ENCODE data around the gene HOXD11.

The HOXD11 gene

DNA sequence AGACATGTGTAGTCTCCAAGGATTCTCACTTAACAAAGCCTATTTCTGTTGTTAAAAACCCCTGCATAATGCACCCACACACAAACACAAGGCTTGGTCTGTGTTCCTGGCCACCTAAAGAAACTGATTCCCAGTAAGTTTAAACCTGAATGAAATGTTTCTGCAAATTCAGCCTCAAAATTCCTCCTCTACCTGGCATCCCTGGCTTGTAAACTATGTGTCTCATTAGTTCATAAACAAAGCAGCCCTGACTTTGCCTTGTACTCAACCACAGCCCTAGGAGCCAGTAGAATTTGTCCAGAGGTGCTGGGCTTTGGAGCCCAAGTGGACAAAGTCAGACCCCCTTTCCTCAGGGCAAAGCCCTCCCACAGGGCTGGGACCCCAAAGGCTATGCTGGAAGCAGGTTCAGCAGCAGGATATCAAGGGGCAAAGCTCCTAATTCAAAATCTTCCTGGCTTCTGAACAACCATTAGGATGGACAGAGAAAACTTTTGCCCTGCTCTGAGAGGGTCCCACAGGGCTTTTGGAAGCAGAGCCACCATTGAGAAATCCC is 17.2 kb upstream of the HOXD11 start:
- Histone ChIP-seq H3K27ac (ENCODE audit: low read depth, low read length) (no peak overlapping the region), H3K4me1 (ENCODE audit: insufficient read depth, low read length) (peaks cover 11% of the 10 kb centered on the region; the same call in 1 of the 2 replicates), H3K27me3 (ENCODE audit: insufficient read depth, low read length) (peaks cover 100% of the 10 kb centered on the region), H3K4me3 (ENCODE audit: low read length) (no peak overlapping the region), H3K9me3 (ENCODE audit: insufficient read depth, low read depth, low read length) (no peaks in the 10 kb centered on the region), H3K9ac (ENCODE audit: low read depth, low read length) (no peak overlapping the region), H3K36me3 (ENCODE audit: insufficient read depth, low read length) (no peaks in the 10 kb centered on the region)

DNA sequence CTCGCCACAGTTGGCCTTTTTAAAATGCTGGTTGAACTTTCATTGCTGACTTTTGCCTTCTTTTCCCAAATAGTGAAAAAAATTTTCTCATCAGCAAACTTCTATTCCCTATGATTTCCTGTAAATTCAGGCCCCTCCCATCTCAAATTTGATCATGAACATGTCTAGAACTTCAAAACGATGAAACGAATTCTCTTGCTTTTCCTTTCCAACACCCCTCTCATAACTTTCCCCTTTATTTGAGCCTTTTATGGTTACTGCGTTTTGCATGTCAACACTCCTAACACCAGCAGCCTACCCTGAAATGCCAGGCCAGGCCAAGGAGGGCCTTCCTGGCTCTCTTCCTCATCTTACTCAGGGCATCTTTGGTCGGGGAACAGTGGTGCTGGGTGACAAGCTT is 16.2 kb upstream of the HOXD11 start:
- no peaks in the 10 kb centered on the region for H3K36me3 ChIP-seq (ENCODE audit: insufficient read depth, low read length)
- no peak overlapping the region for H3K4me3 ChIP-seq (ENCODE audit: low read length)
- no peak overlapping the region for H3K27ac ChIP-seq (ENCODE audit: low read depth, low read length)
- WGBS, result 19% methylated on average over 5 of the region's 5 CpGs
- no peaks in the 10 kb centered on the region for H3K9me3 ChIP-seq (ENCODE audit: insufficient read depth, low read depth, low read length)
- no peak overlapping the region for H3K9ac ChIP-seq (ENCODE audit: low read depth, low read length)
- H3K27me3 ChIP-seq (ENCODE audit: insufficient read depth, low read length), result peaks cover 100% of the 10 kb centered on the region
- peaks cover 11% of the 10 kb centered on the region; the same call in 1 of the 2 replicates for H3K4me1 ChIP-seq (ENCODE audit: insufficient read depth, low read length)

DNA sequence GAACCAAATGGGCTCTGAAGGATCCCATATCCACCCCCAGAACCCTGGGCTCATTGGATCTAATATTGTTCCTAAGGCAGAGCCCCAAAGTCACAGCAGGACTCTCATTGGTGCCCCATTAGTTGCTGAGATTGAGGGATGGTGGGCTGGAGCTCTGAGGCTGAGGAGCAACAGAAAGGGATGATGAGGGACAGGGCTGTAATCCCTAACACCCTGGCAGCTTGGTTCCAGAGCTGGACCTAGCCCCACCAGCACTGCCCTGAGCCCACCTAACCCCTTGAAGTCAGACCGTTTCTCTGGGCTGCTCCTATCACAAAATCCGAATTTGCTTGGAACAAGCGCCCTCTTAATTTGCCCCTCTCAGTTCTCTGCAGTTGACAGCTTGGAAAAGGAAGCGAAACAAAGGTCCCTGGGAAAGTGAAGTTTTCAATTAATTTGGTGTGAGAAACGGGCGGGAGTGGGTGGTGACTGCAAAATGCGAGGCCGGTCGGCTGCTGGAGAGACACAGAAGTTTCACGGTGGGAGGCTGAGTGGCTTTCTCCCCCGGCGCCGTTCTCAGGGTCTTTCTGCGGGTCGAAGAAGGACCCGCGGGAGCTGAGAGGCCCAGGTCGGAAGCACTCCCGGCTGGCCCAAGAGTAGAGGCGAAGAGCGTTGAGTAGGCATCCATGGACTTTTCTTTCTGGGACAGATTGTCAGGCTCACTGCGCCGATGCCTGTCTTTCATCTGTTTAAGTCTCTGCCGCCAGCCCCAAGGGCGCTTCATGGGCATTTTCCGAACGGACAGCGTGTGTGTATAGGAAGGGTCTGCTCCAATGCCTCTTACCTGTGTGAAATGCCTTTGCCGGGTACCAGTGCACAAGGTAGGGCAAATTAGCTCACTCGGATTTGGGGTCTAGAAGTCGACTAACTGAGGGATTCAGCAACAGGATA is 15.5 kb upstream of the HOXD11 start:
- H3K27me3 ChIP-seq (ENCODE audit: insufficient read depth, low read length), result peaks cover 100% of the 10 kb centered on the region
- H3K36me3 ChIP-seq (ENCODE audit: insufficient read depth, low read length), result no peaks in the 10 kb centered on the region
- H3K9me3 ChIP-seq (ENCODE audit: insufficient read depth, low read depth, low read length), result no peaks in the 10 kb centered on the region
- peaks cover 16% of the 10 kb centered on the region for H3K4me1 ChIP-seq (ENCODE audit: insufficient read depth, low read length)
- 3% methylated on average over 31 of the region's 31 CpGs for WGBS
- H3K27ac ChIP-seq (ENCODE audit: low read depth, low read length), result no peak overlapping the region
- no peak overlapping the region for H3K9ac ChIP-seq (ENCODE audit: low read depth, low read length)
- H3K4me3 ChIP-seq (ENCODE audit: low read length), result no peak overlapping the region; the same call in 1 of the 2 replicates

DNA sequence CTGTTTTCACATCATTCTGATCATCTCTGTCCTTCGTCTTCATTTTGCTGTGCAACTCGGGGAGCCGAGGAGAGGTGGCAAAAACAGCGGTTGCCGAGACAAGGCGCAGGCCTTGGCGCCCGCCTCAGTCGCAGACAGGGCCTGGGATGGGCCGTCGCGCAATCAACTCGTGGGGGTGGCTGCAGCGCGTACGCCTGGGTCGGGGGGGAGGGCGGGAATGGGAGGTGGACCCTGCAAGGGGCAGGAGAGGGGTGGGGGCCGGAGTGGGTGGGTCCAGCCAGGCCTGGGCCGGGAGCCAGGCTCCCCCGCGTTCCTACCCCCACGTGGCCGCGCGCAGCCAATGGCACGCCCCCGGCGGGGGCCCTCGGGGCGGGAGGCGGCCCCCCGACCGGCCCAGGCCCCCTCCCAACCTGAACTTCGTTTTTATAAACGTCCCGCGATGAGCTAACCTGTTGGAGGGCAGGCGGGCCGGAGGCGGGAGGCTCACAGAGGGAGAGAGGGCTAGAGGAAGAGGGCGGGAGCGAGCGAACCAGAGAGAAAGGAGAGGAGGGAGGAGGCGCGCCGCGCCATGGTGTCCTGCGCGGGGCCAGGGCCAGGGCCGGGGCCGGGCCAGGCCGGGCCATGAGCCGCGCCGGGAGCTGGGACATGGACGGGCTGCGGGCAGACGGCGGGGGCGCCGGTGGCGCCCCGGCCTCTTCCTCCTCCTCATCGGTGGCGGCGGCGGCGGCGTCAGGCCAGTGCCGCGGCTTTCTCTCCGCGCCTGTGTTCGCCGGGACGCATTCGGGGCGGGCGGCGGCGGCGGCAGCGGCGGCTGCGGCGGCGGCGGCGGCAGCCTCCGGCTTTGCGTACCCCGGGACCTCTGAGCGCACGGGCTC is 14.6 kb upstream of the HOXD11 start, which contains the start of gene HOXD13:
Gene HOXD13 (plus strand): TSS at position 452 of the 875 bp plus-strand sequence. CDS start 170 bp downstream, at position 622.
- Histone ChIP-seq H3K9ac (ENCODE audit: low read depth, low read length) (no peak within 1 kb of the TSS), H3K36me3 (ENCODE audit: insufficient read depth, low read length) (no peaks in the 10 kb centered on the region), H3K4me1 (ENCODE audit: insufficient read depth, low read length) (peaks cover 19% of the 10 kb centered on the region), H3K27ac (ENCODE audit: low read depth, low read length) (no peak within 1 kb of the TSS), H3K4me3 (ENCODE audit: low read length) (peak within 1 kb of the TSS; percentile 33), H3K9me3 (ENCODE audit: insufficient read depth, low read depth, low read length) (no peaks in the 10 kb centered on the region), H3K27me3 (ENCODE audit: insufficient read depth, low read length) (peaks cover 100% of the 10 kb centered on the region)
- WGBS, result under 1% methylated on average over 95 of the region's 95 CpGs

DNA sequence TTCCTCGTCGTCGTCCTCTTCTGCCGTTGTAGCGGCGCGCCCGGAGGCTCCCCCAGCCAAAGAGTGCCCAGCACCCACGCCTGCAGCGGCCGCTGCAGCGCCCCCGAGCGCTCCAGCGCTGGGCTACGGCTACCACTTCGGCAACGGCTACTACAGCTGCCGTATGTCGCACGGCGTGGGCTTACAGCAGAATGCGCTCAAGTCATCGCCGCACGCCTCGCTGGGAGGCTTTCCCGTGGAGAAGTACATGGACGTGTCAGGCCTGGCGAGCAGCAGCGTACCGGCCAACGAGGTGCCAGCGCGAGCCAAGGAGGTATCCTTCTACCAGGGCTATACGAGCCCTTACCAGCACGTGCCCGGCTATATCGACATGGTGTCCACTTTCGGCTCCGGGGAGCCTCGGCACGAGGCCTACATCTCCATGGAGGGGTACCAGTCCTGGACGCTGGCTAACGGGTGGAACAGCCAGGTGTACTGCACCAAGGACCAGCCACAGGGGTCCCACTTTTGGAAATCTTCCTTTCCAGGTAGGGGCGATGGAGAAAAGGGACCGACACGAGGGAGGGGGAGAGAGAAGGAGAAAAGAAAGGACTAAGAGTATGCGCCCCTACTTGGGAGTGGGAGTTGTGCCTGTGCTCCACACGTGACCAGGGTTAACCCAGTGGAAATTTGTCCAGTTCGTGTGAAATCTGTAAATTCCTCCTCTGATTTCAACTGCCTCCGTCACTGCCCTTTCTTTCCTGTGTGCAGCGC is 13.8 kb upstream of the HOXD11 start:
- peak overlapping the region; percentile 33 for H3K4me3 ChIP-seq (ENCODE audit: low read length)
- H3K36me3 ChIP-seq (ENCODE audit: insufficient read depth, low read length), result no peaks in the 10 kb centered on the region
- H3K9ac ChIP-seq (ENCODE audit: low read depth, low read length), result no peak overlapping the region
- 2% methylated on average over 53 of the region's 53 CpGs for WGBS
- H3K27me3 ChIP-seq (ENCODE audit: insufficient read depth, low read length), result peaks cover 100% of the 10 kb centered on the region
- no peak overlapping the region for H3K27ac ChIP-seq (ENCODE audit: low read depth, low read length)
- H3K4me1 ChIP-seq (ENCODE audit: insufficient read depth, low read length), result peaks cover 19% of the 10 kb centered on the region
- no peaks in the 10 kb centered on the region for H3K9me3 ChIP-seq (ENCODE audit: insufficient read depth, low read depth, low read length)

DNA sequence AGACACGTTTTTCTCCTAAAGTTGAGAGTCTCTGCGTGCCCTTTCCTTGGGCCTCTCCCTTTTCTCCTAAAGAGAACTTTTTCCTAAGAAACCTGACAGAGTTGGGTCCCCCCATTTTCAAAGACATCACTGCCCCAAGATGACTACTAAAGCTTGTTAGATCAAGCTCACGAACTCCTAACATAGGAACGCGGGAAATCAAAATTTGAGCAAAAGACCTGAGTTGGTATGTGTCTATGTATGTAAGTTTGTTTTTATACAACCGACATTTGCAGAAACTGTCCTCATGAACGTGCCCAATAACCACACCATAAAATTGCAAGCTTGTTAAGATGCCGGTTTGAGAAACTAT is 13.2 kb upstream of the HOXD11 start:
- H3K9ac ChIP-seq (ENCODE audit: low read depth, low read length), result no peak overlapping the region
- peaks cover 100% of the 10 kb centered on the region for H3K27me3 ChIP-seq (ENCODE audit: insufficient read depth, low read length)
- 5% methylated on average over 5 of the region's 8 CpGs for WGBS
- H3K36me3 ChIP-seq (ENCODE audit: insufficient read depth, low read length), result no peaks in the 10 kb centered on the region
- no peak overlapping the region for H3K27ac ChIP-seq (ENCODE audit: low read depth, low read length)
- H3K9me3 ChIP-seq (ENCODE audit: insufficient read depth, low read depth, low read length), result no peaks in the 10 kb centered on the region
- H3K4me3 ChIP-seq (ENCODE audit: low read length), result no peak overlapping the region
- H3K4me1 ChIP-seq (ENCODE audit: insufficient read depth, low read length), result peaks cover 21% of the 10 kb centered on the region

DNA sequence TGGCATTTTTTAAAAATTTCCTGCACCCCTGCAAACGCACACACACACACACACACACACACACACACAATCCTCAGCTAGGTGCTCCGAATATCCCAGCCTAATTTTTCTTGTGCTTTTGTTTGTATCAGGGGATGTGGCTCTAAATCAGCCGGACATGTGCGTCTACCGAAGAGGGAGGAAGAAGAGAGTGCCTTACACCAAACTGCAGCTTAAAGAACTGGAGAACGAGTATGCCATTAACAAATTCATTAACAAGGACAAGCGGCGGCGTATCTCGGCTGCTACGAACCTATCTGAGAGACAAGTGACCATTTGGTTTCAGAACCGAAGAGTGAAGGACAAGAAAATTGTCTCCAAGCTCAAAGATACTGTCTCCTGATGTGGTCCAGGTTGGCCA is 12.7 kb upstream of the HOXD11 start:
- no peak overlapping the region for H3K4me3 ChIP-seq (ENCODE audit: low read length)
- H3K27ac ChIP-seq (ENCODE audit: low read depth, low read length), result no peak overlapping the region
- no peaks in the 10 kb centered on the region for H3K9me3 ChIP-seq (ENCODE audit: insufficient read depth, low read depth, low read length)
- peaks cover 19% of the 10 kb centered on the region for H3K4me1 ChIP-seq (ENCODE audit: insufficient read depth, low read length)
- H3K27me3 ChIP-seq (ENCODE audit: insufficient read depth, low read length), result peaks cover 100% of the 10 kb centered on the region
- 5% methylated on average over 11 of the region's 12 CpGs for WGBS
- no peak overlapping the region for H3K9ac ChIP-seq (ENCODE audit: low read depth, low read length)
- H3K36me3 ChIP-seq (ENCODE audit: insufficient read depth, low read length), result no peaks in the 10 kb centered on the region

DNA sequence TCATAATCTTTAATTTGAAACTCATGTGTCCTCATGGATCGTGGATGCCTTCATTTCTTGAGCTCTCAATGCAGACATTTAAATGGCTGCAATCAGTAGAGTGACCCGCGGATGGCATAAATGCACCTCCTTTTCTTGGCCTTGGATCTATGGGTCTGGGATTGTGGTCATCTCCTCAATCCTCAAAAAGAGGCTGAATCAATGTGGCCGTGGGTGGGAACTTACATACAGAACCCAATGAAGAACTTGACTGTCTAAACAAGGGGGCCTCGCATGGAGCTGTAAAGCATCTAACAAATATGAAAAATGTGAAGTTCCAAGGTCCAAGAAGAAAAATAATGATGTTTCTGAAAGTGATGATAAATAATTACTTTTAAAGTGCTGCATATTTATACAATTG is 11.7 kb upstream of the HOXD11 start:
- Histone ChIP-seq H3K4me3 (ENCODE audit: low read length) (no peak overlapping the region), H3K36me3 (ENCODE audit: insufficient read depth, low read length) (no peaks in the 10 kb centered on the region), H3K27ac (ENCODE audit: low read depth, low read length) (no peak overlapping the region), H3K9me3 (ENCODE audit: insufficient read depth, low read depth, low read length) (no peaks in the 10 kb centered on the region), H3K9ac (ENCODE audit: low read depth, low read length) (no peak overlapping the region), H3K4me1 (ENCODE audit: insufficient read depth, low read length) (peaks cover 19% of the 10 kb centered on the region), H3K27me3 (ENCODE audit: insufficient read depth, low read length) (peaks cover 100% of the 10 kb centered on the region)
- WGBS, result 14% methylated on average over 5 of the region's 5 CpGs

DNA sequence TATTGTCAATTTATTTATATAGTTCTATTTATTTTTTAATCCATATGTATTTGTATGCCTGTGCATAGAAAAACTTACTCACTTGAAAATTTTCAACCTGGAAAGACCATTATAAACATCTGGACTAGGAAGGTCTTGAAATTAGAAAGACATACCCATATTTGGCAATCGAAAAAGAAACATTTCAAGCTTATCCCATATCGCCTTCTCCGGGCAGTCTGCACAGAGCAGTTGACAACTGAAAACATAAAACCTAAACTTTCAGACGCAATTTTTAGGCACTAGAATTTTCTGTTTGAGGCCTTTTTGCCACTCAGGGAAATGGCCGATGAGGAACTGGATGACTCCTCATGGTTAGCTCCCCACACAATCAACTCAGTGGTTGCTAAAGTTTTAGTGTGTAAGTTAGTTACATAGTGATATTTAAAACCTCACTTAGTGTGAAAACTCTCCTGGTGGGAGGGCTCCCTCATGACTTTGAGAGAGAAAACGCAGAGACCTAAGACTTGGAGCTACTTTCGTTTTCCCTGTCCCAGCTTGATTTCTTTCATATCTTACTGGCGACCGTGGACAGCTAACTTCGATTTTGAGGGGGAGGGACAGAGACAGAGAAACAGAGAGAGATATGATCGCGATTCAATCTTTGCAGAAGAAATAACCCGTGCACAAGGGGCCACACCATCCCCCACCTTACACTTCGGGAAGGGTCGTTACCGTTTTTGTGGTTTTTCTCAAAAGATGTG is 10.7 kb upstream of the HOXD11 start:
- H3K36me3 ChIP-seq (ENCODE audit: insufficient read depth, low read length), result no peaks in the 10 kb centered on the region
- WGBS, result 2% methylated on average over 16 of the region's 16 CpGs
- peak overlapping the region; percentile 47 for H3K4me3 ChIP-seq (ENCODE audit: low read length)
- no peaks in the 10 kb centered on the region for H3K9me3 ChIP-seq (ENCODE audit: insufficient read depth, low read depth, low read length)
- peaks cover 19% of the 10 kb centered on the region for H3K4me1 ChIP-seq (ENCODE audit: insufficient read depth, low read length)
- peak overlapping the region; percentile 29; the same call in 1 of the 2 replicates for H3K27ac ChIP-seq (ENCODE audit: low read depth, low read length)
- peaks cover 100% of the 10 kb centered on the region for H3K27me3 ChIP-seq (ENCODE audit: insufficient read depth, low read length)
- no peak overlapping the region for H3K9ac ChIP-seq (ENCODE audit: low read depth, low read length)
